SK-N-SH (cell line): ENCODE data around the gene KCTD7. TPM values are rescaled to one million over a fixed set of nuclear protein-coding genes. Genes with fewer than 3 reads are reported as not detected.

Experiments
- CTCF ChIA-PET: fragments of 300-600, 350-600 bp; formaldehyde crosslinking; extraction: SDS; loops from one replicate; lab custom pipeline; 2021; lab: Yijun Ruan, JAX
- POLR2A ChIA-PET: fragments of 350-600 bp; sonication (Branson Sonifier 250); formaldehyde crosslinking; extraction: SDS; loops from one replicate; lab custom pipeline; 2020; ENCODE audit warnings: antibody characterized with exemption, inconsistent platforms; lab: Yijun Ruan, JAX
- DNase-seq: peaks from one replicate; pipeline ENCODE4 v3.0.0; 2012
- H2AFZ ChIP-seq: fragments of 200-600 bp; sonication (generic); 2 replicates; pipeline ENCODE4 v1.8.1; 2016; ENCODE audit warnings: antibody characterized with exemption, mild to moderate bottlenecking, low read depth
- H3F3A ChIP-seq: fragments of 200-600 bp; sonication (generic); replicated peaks from 2 replicates; pipeline ENCODE3; 2016; ENCODE audit warnings: antibody characterized with exemption, mild to moderate bottlenecking; ENCODE audit not compliant: insufficient read depth
- H3K27ac ChIP-seq, 2 experiments: fragments of 200-500 bp in 1 of 2; fragments of 200-600 bp in 1 of 2; sonication (Bioruptor generic) in 1 of 2; sonication (generic), shearing (Covaris generic) in 1 of 2; 2 replicates each; pipeline versions ENCODE4 v1.5.1 to v1.6.1; 2014 to 2016; ENCODE audit warnings: low read depth in 2 of 2, inconsistent platforms in 1 of 2, low read length in 1 of 2, mild to moderate bottlenecking in 1 of 2, mixed read lengths in 1 of 2
- H3K27me3 ChIP-seq: fragments of 200-600 bp; sonication (generic), shearing (Covaris generic); 2 replicates; pipeline ENCODE4 v1.6.1; 2016; ENCODE audit warnings: mixed run types; ENCODE audit not compliant: insufficient read depth
- H3K36me3 ChIP-seq, 2 experiments: fragments of 200-500 bp in 1 of 2; fragments of 200-600 bp in 1 of 2; sonication (Bioruptor generic) in 1 of 2; sonication (generic) in 1 of 2; replicated peaks in 1 of 2; 2 replicates each; pipeline versions ENCODE3 to v1.5.1; 2014 to 2016; ENCODE audit warnings: low read length in 1 of 2, mild to moderate bottlenecking in 1 of 2; ENCODE audit not compliant: insufficient read depth in 2 of 2, control insufficient read depth in 1 of 2
- H3K4me1 ChIP-seq, 2 experiments: fragments of 200-500 bp in 1 of 2; fragments of 200-600 bp in 1 of 2; sonication (Bioruptor generic) in 1 of 2; sonication (generic), shearing (Covaris generic) in 1 of 2; 2 replicates each; pipeline versions ENCODE4 v1.5.1 to v1.6.1; 2014 to 2016; ENCODE audit warnings: low read depth in 1 of 2, low read length in 1 of 2, mixed run types in 1 of 2; ENCODE audit not compliant: insufficient read depth in 2 of 2, control insufficient read depth in 1 of 2
- H3K4me2 ChIP-seq: fragments of 200-600 bp; sonication (generic), shearing (Covaris generic); 2 replicates; pipeline ENCODE4 v1.6.1; 2017; ENCODE audit warnings: mixed run types
- H3K4me3 ChIP-seq, 2 experiments: fragments of 200-500 bp in 1 of 2; fragments of 200-600 bp in 1 of 2; sonication (Bioruptor generic) in 1 of 2; sonication (generic), shearing (Covaris generic) in 1 of 2; 2 replicates each; pipeline versions ENCODE4 v1.5.1 to v1.8.1; 2014 to 2016; ENCODE audit warnings: low read depth in 2 of 2, inconsistent platforms in 1 of 2, low read length in 1 of 2, mild to moderate bottlenecking in 1 of 2, mixed read lengths in 1 of 2, moderate library complexity in 1 of 2
- H3K79me2 ChIP-seq: fragments of 200-600 bp; sonication (generic); 2 replicates; pipeline ENCODE4 v1.8.1; 2017; ENCODE audit warnings: mild to moderate bottlenecking; ENCODE audit not compliant: insufficient read depth
- H3K9ac ChIP-seq: fragments of 200-600 bp; sonication (generic); 2 replicates; pipeline ENCODE4 v1.6.1; 2017; ENCODE audit warnings: mixed run types
- H3K9me2 ChIP-seq: fragments of 200-600 bp; sonication (generic); 2 replicates; pipeline ENCODE4 v1.6.1; 2017; ENCODE audit warnings: mixed run types
- H3K9me3 ChIP-seq: fragments of 200-600 bp; sonication (generic); 2 replicates; pipeline ENCODE4 v1.6.1; 2017; ENCODE audit warnings: mixed run types, mild to moderate bottlenecking, moderate library complexity
- H4K20me1 ChIP-seq: fragments of 200-600 bp; sonication (generic); 2 replicates; pipeline ENCODE4 v1.6.1; 2017; ENCODE audit warnings: mild to moderate bottlenecking, mixed run types; ENCODE audit not compliant: insufficient read depth
- CTCF ChIP-seq: fragments of 200-600 bp; sonication (generic); IDR thresholded peaks from 2 replicates; pipeline ENCODE4 v1.6.1; 2017; ENCODE audit warnings: antibody characterized with exemption, mild to moderate bottlenecking, moderate library complexity
- ELF1 ChIP-seq: IDR thresholded peaks from 2 replicates; pipeline ENCODE4 v1.4.0; 2012
- EP300 ChIP-seq, 2 experiments: IDR thresholded peaks; 2 replicates each; pipeline versions ENCODE4 v1.4.0 to v1.6.1; 2012; ENCODE audit warnings: borderline replicate concordance in 1 of 2, low read depth in 1 of 2, low read length in 1 of 2
- FOSL2 ChIP-seq: IDR thresholded peaks from 2 replicates; pipeline ENCODE4 v1.4.0; 2012; ENCODE audit warnings: low read depth, mild to moderate bottlenecking, moderate library complexity, borderline replicate concordance
- FOXJ3 ChIP-seq: sonication (generic); formaldehyde crosslinking; IDR thresholded peaks from 2 replicates; pipeline ENCODE4 v1.5.1; 2020; ENCODE audit warnings: mild to moderate bottlenecking, missing genetic modification reagents
- FOXM1 ChIP-seq: IDR thresholded peaks from 2 replicates; pipeline ENCODE4 v1.4.0; 2012; ENCODE audit warnings: low read depth, mild to moderate bottlenecking
- GABPA ChIP-seq: IDR thresholded peaks from 2 replicates; pipeline ENCODE4 v1.4.0; 2012; ENCODE audit warnings: low read depth, mild to moderate bottlenecking
- GATA2 ChIP-seq: sonication (generic); formaldehyde crosslinking; IDR thresholded peaks from 2 replicates; pipeline ENCODE4 v1.5.0; 2020; ENCODE audit warnings: mild to moderate bottlenecking, missing genetic modification reagents
- JUND ChIP-seq: IDR thresholded peaks from 2 replicates; pipeline ENCODE4 v1.4.0; 2012
- MAX ChIP-seq: IDR thresholded peaks from 2 replicates; pipeline ENCODE4 v1.4.0; 2012; ENCODE audit warnings: low read depth
- MXI1 ChIP-seq: IDR thresholded peaks from 2 replicates; pipeline ENCODE4 v1.6.1; 2012; ENCODE audit warnings: mild to moderate bottlenecking, low read depth, low read length, improper control_type of control experiment
- NFIC ChIP-seq: IDR thresholded peaks from 2 replicates; pipeline ENCODE4 v1.4.0; 2012; ENCODE audit warnings: borderline replicate concordance
- POLR2AphosphoS5 ChIP-seq: IDR thresholded peaks from 2 replicates; pipeline ENCODE4 v1.6.1; 2012; ENCODE audit warnings: low read depth, low read length
- RAD21 ChIP-seq: IDR thresholded peaks from 2 replicates; pipeline ENCODE4 v1.6.1; 2012; ENCODE audit warnings: mild to moderate bottlenecking, low read length
- RCOR1 ChIP-seq: fragments of 150-350 bp; IDR thresholded peaks from 2 replicates; pipeline ENCODE4 v1.6.1; 2017; ENCODE audit warnings: antibody characterized with exemption, low read length
- RXRA ChIP-seq: IDR thresholded peaks from 2 replicates; pipeline ENCODE4 v1.4.0; 2012; ENCODE audit warnings: low read depth, mild to moderate bottlenecking, borderline replicate concordance
- SIN3A ChIP-seq: IDR thresholded peaks from 2 replicates; pipeline ENCODE4 v1.6.1; 2012; ENCODE audit warnings: low read depth, mild to moderate bottlenecking, low read length, moderate library complexity, borderline replicate concordance
- SMC3 ChIP-seq: IDR thresholded peaks from 2 replicates; pipeline ENCODE4 v1.6.1; 2012; ENCODE audit warnings: low read depth, low read length, improper control_type of control experiment
- TAF1 ChIP-seq: IDR thresholded peaks from 2 replicates; pipeline ENCODE4 v1.6.1; 2012; ENCODE audit warnings: low read depth, mild to moderate bottlenecking, low read length, moderate library complexity, borderline replicate concordance
- TCF12 ChIP-seq: IDR thresholded peaks from 2 replicates; pipeline ENCODE4 v1.4.0; 2012
- USF1 ChIP-seq: IDR thresholded peaks from 2 replicates; pipeline ENCODE4 v1.4.0; 2012; ENCODE audit warnings: low read depth, borderline replicate concordance
- YY1 ChIP-seq: IDR thresholded peaks from 2 replicates; pipeline ENCODE4 v1.4.0; 2012; ENCODE audit warnings: low read depth, mild to moderate bottlenecking
- WGBS: methylation state at CpG from one replicate; pipeline ENCODE4 v1.1.6; 2017; ENCODE audit warnings: low lambda C conversion rate; 5-methylcytosine and 5-hydroxymethylcytosine counted together
- polyA plus RNA-seq, 3 experiments: library from polyadenylated mRNA; depleted of rRNA; stranded (reverse); fragments of >200 nt; gene quantifications; 2 replicates each; pipeline ENCODE4 v1.2.3, GENCODE V29; 2012
- TF ChIP-seq, protein P1 (sequence below): fragments of 150-350 bp; IDR thresholded peaks from 2 replicates; pipeline ENCODE4 v1.6.1; 2017; ENCODE audit warnings: antibody characterized with exemption, low read length, low read depth, borderline replicate concordance
- TF ChIP-seq, protein P2 (sequence below): IDR thresholded peaks from 2 replicates; pipeline ENCODE4 v1.4.0; 2012; ENCODE audit warnings: low read depth, borderline replicate concordance
- TF ChIP-seq, protein P3 (sequence below): IDR thresholded peaks from 2 replicates; pipeline ENCODE4; 2012
- TF ChIP-seq, protein P4 (sequence below): fragments of 150-350 bp; IDR thresholded peaks from 2 replicates; pipeline ENCODE4 v1.6.1; 2016; ENCODE audit warnings: mild to moderate bottlenecking, low read depth, low read length

KCTD7 gene
- polyA plus RNA-seq, 1 of the 3 experiments (the other 2 are of a cell fraction): 19.5 TPM

DNA sequence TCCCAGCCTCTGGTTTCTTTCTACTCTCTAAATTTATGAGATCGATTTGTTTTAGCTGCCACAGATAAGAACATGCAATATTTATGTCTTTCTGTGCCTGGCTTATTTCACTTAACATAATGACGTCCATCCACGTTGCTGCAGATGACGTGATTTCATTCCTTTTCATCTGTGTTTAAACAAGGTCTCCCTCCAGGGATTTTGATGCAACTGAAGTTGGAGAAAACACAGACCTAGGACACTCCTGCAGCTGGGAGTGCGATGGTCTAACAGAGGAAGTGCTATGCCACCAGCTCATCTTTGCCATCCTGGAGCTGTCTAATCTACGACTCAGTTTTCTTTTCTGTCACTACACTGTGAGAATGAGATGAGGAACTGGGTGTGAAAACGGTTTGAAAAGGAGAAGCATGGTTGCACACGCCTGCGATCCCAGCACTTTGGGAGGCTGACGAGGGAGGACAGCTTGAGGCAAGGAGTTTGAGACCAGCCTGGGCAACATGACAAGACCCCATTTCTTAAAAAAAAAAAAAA lies 1.5 kb upstream of the KCTD7 start:
- Histone ChIP-seq H3K4me3 (peak overlapping the region; percentile 11 to 64; a peak in 3 of 4 replicates), H3F3A (peaks cover 19% of the 10 kb centered on the region), H3K27me3 (no peaks in the 10 kb centered on the region), H3K4me1 (peaks cover 0 to 15% of the 10 kb centered on the region in 2 experiments; a peak in 1 of 4 replicates), H3K9ac (no peak overlapping the region), H4K20me1 (no peaks in the 10 kb centered on the region), H3K36me3 (no peaks in the 10 kb centered on the region), H3K79me2 (peaks cover 26% of the 10 kb centered on the region), H3K9me2 (no peaks in the 10 kb centered on the region), H3K4me2 (peak overlapping the region; percentile 88; the same call in 1 of the 2 replicates), H3K27ac (peak overlapping the region; percentile 90 to 94; a peak in 3 of 4 replicates), H2AFZ (peak overlapping the region; percentile 89), H3K9me3 (no peaks in the 10 kb centered on the region)
- ChIA-PET CTCF (interaction anchor here (0.6 to 3.3 kb wide), 5 partner anchors 11 to 213 kb away, joined by 3 to 16 read pairs (median 3); no protein-coding TSS in a partner anchor), POLR2A (interaction anchor here (0.6 to 3.4 kb wide), 5 partner anchors 27 to 70 kb away, joined by 3 to 20 read pairs (median 4); no protein-coding TSS in a partner anchor)
- 19% methylated on average over 10 of the region's 10 CpGs for WGBS
- DNase-seq: peak; percentile 81
- TF ChIP-seq ELF1 (no peak), POLR2AphosphoS5 (no peak), JUND (no peak), TCF12 (peak; percentile 43; the same call in 1 of the 2 replicates), FOXM1 (no peak), NFIC (no peak), YY1 (no peak), MXI1 (peak; percentile 79; the same call in 1 of the 2 replicates), RAD21 (no peak; the same call in none of the 2 replicates), RCOR1 (peak; percentile 95), EP300 (IDR thresholded peaks at IDR 0.05; ENCODE audit: borderline replicate concordance in 1 of 2, low read depth in 1 of 2, low read length in 1 of 2) (peak in 1 of 2 experiments; percentile 93; a peak in 2 of 4 replicates), USF1 (no peak), FOXJ3 (peak; percentile 87; the same call in 1 of the 2 replicates), FOSL2 (no peak), MAX (no peak), TAF1 (no peak), GABPA (no peak), SIN3A (no peak), SMC3 (no peak), CTCF (no peak), RXRA (no peak), GATA2 (CRISPR knock-in tag) (peak; percentile 97)
- TF ChIP-seq, protein P1, sequence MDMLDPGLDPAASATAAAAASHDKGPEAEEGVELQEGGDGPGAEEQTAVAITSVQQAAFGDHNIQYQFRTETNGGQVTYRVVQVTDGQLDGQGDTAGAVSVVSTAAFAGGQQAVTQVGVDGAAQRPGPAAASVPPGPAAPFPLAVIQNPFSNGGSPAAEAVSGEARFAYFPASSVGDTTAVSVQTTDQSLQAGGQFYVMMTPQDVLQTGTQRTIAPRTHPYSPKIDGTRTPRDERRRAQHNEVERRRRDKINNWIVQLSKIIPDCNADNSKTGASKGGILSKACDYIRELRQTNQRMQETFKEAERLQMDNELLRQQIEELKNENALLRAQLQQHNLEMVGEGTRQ: no peak
- TF ChIP-seq, protein P2, sequence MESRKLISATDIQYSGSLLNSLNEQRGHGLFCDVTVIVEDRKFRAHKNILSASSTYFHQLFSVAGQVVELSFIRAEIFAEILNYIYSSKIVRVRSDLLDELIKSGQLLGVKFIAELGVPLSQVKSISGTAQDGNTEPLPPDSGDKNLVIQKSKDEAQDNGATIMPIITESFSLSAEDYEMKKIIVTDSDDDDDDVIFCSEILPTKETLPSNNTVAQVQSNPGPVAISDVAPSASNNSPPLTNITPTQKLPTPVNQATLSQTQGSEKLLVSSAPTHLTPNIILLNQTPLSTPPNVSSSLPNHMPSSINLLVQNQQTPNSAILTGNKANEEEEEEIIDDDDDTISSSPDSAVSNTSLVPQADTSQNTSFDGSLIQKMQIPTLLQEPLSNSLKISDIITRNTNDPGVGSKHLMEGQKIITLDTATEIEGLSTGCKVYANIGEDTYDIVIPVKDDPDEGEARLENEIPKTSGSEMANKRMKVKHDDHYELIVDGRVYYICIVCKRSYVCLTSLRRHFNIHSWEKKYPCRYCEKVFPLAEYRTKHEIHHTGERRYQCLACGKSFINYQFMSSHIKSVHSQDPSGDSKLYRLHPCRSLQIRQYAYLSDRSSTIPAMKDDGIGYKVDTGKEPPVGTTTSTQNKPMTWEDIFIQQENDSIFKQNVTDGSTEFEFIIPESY: no peak
- TF ChIP-seq, protein P3, sequence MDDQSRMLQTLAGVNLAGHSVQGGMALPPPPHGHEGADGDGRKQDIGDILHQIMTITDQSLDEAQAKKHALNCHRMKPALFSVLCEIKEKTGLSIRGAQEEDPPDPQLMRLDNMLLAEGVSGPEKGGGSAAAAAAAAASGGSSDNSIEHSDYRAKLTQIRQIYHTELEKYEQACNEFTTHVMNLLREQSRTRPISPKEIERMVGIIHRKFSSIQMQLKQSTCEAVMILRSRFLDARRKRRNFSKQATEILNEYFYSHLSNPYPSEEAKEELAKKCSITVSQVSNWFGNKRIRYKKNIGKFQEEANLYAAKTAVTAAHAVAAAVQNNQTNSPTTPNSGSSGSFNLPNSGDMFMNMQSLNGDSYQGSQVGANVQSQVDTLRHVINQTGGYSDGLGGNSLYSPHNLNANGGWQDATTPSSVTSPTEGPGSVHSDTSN: peak; percentile 36; the same call in 1 of the 2 replicates
- TF ChIP-seq, protein P4, sequence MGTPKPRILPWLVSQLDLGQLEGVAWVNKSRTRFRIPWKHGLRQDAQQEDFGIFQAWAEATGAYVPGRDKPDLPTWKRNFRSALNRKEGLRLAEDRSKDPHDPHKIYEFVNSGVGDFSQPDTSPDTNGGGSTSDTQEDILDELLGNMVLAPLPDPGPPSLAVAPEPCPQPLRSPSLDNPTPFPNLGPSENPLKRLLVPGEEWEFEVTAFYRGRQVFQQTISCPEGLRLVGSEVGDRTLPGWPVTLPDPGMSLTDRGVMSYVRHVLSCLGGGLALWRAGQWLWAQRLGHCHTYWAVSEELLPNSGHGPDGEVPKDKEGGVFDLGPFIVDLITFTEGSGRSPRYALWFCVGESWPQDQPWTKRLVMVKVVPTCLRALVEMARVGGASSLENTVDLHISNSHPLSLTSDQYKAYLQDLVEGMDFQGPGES: no peak
